Osteocyte (in vitro differentiated cells): ENCODE results near the gene AGPS. TPM values are rescaled to one million over a fixed set of nuclear protein-coding genes. Genes with fewer than 3 reads are reported as not detected.
"Not testable (repeated sequence)": the region's sequence is repeated elsewhere in the genome, so short reads cannot be mapped to it uniquely, and the experiment has no call there.

ENCODE experiments used
- DNase-seq: peaks from one replicate; pipeline ENCODE4 v3.0.0; 2021; ENCODE audit warnings: mixed read lengths; ENCODE audit not compliant: unreplicated experiment; ENCODE audit errors: extremely low spot score
- H3K27ac Mint-ChIP-seq: one replicate; pipeline ENCODE4 v1.8.0; 2021; ENCODE audit warnings: mild to moderate bottlenecking, mixed read lengths; ENCODE audit not compliant: unreplicated experiment
- H3K27me3 Mint-ChIP-seq: one replicate; pipeline ENCODE4 v1.8.0; 2021; ENCODE audit warnings: mixed read lengths; ENCODE audit not compliant: unreplicated experiment
- H3K36me3 Mint-ChIP-seq: one replicate; pipeline ENCODE4 v1.8.0; 2021; ENCODE audit warnings: mixed read lengths; ENCODE audit not compliant: unreplicated experiment
- H3K4me1 Mint-ChIP-seq: one replicate; pipeline ENCODE4 v1.8.0; 2021; ENCODE audit warnings: mixed read lengths; ENCODE audit not compliant: unreplicated experiment
- H3K4me3 Mint-ChIP-seq: one replicate; pipeline ENCODE4 v1.8.0; 2021; ENCODE audit warnings: mild to moderate bottlenecking, moderate library complexity, mixed read lengths; ENCODE audit not compliant: unreplicated experiment
- H3K9me3 Mint-ChIP-seq: one replicate; pipeline ENCODE4 v1.8.0; 2021; ENCODE audit warnings: mixed read lengths; ENCODE audit not compliant: unreplicated experiment
- CTCF ChIP-seq: fragments of 200-600 bp; sonication (generic); IDR thresholded peaks from 2 replicates; pipeline ENCODE4 v1.5.0; 2021; ENCODE audit warnings: antibody characterized with exemption, mild to moderate bottlenecking, moderate library complexity
- total RNA-seq: library from RNA; stranded (reverse); gene quantifications from 2 replicates; pipeline ENCODE4 v1.2.1, GENCODE V29; 2021

Gene AGPS
- total RNA-seq, 1 donor from 2014 or later, result 38.0 TPM

GRCh38 chr2:177348118-177348654, 44.4 kb upstream of the AGPS start:
- peaks cover 2% of the 10 kb centered on the region for H3K4me1 Mint-ChIP-seq
- no peaks in the 10 kb centered on the region for H3K27me3 Mint-ChIP-seq
- no peak overlapping the region for H3K4me3 Mint-ChIP-seq
- DNase-seq, result no peak
- H3K27ac Mint-ChIP-seq, result no peak overlapping the region
- no peaks in the 10 kb centered on the region for H3K9me3 Mint-ChIP-seq
- peaks cover 2% of the 10 kb centered on the region for H3K36me3 Mint-ChIP-seq
- no peak for TF ChIP-seq CTCF

- Mint-ChIP-seq H3K36me3 (peaks cover 2% of the 10 kb centered on the region), H3K4me3 (no peak overlapping the region), H3K9me3 (no peaks in the 10 kb centered on the region), H3K27ac (no peak overlapping the region), H3K4me1 (peaks cover 2% of the 10 kb centered on the region), H3K27me3 (no peaks in the 10 kb centered on the region)
- TF ChIP-seq CTCF, result no peak
- DNase-seq, result no peak
Observed at GRCh38 chr2:177348733-177349693, 43.6 kb upstream of the AGPS start.

- not testable (repeated sequence) for H3K27me3 Mint-ChIP-seq, H3K36me3 Mint-ChIP-seq, H3K4me3 Mint-ChIP-seq, H3K9me3 Mint-ChIP-seq, DNase-seq, H3K4me1 Mint-ChIP-seq, H3K27ac Mint-ChIP-seq
Observed at GRCh38 chr2:177350624-177351023, 41.9 kb upstream of the AGPS start.

DNA sequence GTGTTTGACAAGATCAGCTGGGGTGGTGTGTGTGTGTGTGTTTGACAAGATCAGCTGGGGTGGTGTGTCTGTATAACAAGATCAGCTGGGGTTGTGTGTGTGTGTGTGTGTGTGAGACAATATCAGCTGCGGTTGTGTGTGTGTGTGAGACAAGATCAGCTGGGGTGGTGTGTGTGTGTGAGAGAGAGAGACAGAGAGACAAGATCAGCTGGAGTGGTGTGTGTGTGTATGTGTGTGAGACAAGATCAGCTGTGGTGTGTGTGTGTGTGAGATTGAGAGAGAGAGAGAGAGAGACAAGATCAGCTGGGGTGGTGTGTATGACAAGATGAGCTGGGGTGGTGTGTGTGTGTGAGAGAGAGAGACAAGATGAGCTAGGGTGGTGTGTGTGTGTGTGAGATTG, 41.5 kb upstream of the AGPS start:
- H3K4me3 Mint-ChIP-seq, H3K36me3 Mint-ChIP-seq, H3K9me3 Mint-ChIP-seq, DNase-seq, H3K27ac Mint-ChIP-seq, H3K27me3 Mint-ChIP-seq, H3K4me1 Mint-ChIP-seq: not testable (repeated sequence)

GRCh38 chr2:177352441-177353186, 40.0 kb upstream of the AGPS start:
- no peak for DNase-seq
- Mint-ChIP-seq H3K4me3 (no peak overlapping the region), H3K36me3 (no peaks in the 10 kb centered on the region), H3K27me3 (no peaks in the 10 kb centered on the region), H3K27ac (no peak overlapping the region), H3K4me1 (peaks cover 2% of the 10 kb centered on the region), H3K9me3 (no peaks in the 10 kb centered on the region)
- no peak for TF ChIP-seq CTCF

- Mint-ChIP-seq H3K4me3 (no peak overlapping the region), H3K36me3 (no peaks in the 10 kb centered on the region), H3K27me3 (no peaks in the 10 kb centered on the region), H3K4me1 (peaks cover 2% of the 10 kb centered on the region), H3K27ac (no peak overlapping the region), H3K9me3 (no peaks in the 10 kb centered on the region)
- DNase-seq, result no peak
- no peak for TF ChIP-seq CTCF
Observed at GRCh38 chr2:177353187-177353478, 39.4 kb upstream of the AGPS start.

DNA sequence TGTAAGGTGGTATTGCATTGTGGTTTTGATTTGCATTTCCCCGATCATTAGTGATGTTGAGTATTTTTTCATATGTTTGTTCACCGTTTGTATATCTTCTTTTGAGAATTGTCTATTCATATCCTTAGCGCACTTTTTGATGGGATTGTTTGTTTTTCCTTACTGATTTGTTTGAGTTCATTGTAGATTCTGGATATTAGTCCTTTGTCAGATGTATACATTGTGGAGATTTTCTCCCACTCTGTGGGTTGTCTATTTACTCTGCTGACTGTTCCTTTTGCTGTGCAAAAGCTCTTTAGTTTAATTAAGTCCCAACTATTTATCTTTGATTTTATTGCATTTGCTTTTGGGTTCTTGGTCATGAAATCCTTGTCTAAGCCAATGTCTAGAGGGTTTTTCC, 38.0 kb upstream of the AGPS start:
- not testable (repeated sequence) for H3K36me3 Mint-ChIP-seq, H3K27me3 Mint-ChIP-seq, H3K9me3 Mint-ChIP-seq, H3K4me1 Mint-ChIP-seq, H3K4me3 Mint-ChIP-seq, DNase-seq, H3K27ac Mint-ChIP-seq
